ENCODE results near the gene ZC3H13.

ZC3H13 gene

DNA sequence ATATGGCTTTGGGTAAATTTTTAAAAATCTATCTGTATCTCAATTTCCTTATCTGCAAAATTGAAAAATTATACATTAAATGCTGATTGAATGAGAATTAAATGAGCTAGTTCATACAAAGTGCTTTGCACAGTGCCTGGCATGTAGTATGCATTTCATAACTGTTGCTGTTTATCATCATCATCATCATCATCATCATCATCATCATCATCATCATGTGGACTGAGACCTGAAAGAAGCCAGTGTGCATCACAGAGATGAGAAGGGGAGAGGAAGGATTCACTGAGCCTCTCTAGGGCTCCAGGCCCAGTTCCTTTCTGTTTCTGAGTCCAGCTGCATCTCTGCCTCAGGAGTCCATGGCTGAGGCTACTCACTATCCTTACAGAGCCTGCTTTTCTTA is 6.9 kb upstream of the ZC3H13 start:
- H3K27ac ChIP-seq (ENCODE audit: low read depth, low read length), result no peak overlapping the region

DNA sequence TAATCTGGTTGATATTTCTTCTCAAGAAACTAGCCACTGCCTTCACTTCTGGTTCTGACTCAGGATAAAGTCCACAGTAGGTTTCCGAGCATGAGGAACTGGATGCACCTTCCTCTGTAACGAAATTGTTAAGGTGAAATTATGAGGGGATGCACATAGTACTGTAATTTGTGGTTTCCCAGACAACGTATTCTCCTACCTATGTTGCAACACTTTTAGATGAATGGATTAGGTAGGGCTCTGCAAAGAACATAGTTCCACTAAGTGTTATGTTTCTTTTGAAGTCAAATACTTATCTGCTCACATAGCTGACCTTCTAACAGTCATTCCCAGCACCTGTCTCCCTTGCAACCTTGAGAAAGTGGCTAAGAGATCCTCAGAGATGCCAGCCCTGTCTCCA is 5.7 kb upstream of the ZC3H13 start:
- no peak overlapping the region for H3K9ac ChIP-seq (ENCODE audit: low read length)
- H3K4me3 ChIP-seq (ENCODE audit: low read depth in 1 of 2, low read length in 2 of 2), result no peak overlapping the region

More for the DNA sequence above, 6.9 kb upstream of the ZC3H13 start:
- H3K4me3 ChIP-seq (ENCODE audit: low read depth in 1 of 2, low read length in 2 of 2), result no peak overlapping the region
- H3K36me3 ChIP-seq (ENCODE audit: insufficient read depth, low read length), result no peaks in the 10 kb centered on the region
- no peaks in the 10 kb centered on the region for H3K4me1 ChIP-seq (ENCODE audit: insufficient read depth, low read length)
- no peaks in the 10 kb centered on the region for H3K9me3 ChIP-seq (ENCODE audit: low read length)
- no peak overlapping the region for H3K9ac ChIP-seq (ENCODE audit: low read length)
- no peaks in the 10 kb centered on the region for H3K27me3 ChIP-seq (ENCODE audit: control insufficient read depth in 1 of 2, insufficient read depth in 2 of 2, low read length in 2 of 2)

DNA sequence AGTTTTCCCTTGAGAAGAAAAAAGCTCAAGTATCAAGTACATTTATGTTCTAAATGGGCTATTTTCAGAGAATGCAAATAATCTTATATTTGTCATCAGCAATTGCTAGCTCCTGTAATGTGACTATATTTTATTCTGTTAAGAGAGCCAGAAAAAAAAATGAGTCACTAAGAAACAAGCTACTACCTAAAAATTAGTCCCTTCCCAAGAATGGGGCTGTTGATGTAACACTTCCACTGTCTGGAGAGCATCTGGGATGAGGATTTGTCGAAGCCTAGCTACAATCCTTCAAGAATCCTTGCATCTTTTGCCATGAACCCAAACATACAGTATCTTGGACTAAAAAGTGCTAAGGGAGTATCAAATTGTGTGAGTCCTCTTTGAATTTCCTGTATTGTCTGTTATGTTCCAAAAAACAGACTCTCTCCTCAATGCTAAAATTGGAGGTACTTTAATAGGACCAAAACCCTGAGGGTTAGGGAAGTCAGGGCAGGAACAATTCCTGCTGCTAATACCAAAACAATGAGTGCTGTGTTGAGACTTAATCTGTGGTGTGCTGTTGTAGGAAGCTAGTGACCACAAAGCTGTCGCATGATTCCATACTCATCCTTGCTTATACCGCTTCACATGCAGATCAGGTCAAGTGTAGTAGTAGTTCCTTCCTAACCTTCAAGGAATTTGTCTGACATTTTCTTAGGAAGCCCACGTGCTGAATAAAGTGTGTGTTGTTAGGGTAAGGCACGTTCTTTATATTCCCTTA is 4.9 kb upstream of the ZC3H13 start:
- Histone ChIP-seq H3K9ac (ENCODE audit: low read length) (no peak overlapping the region), H3K27ac (ENCODE audit: low read depth, low read length) (no peak overlapping the region), H3K27me3 (ENCODE audit: control insufficient read depth in 1 of 2, insufficient read depth in 2 of 2, low read length in 2 of 2) (no peaks in the 10 kb centered on the region), H3K4me3 (ENCODE audit: low read depth in 1 of 2, low read length in 2 of 2) (no peak overlapping the region), H3K36me3 (ENCODE audit: insufficient read depth, low read length) (no peaks in the 10 kb centered on the region), H3K9me3 (ENCODE audit: low read length) (no peaks in the 10 kb centered on the region), H3K4me1 (ENCODE audit: insufficient read depth, low read length) (no peaks in the 10 kb centered on the region)

More for the DNA sequence above, 5.7 kb upstream of the ZC3H13 start:
- Histone ChIP-seq H3K27me3 (ENCODE audit: control insufficient read depth in 1 of 2, insufficient read depth in 2 of 2, low read length in 2 of 2) (no peaks in the 10 kb centered on the region), H3K27ac (ENCODE audit: low read depth, low read length) (no peak overlapping the region), H3K4me1 (ENCODE audit: insufficient read depth, low read length) (no peaks in the 10 kb centered on the region), H3K9me3 (ENCODE audit: low read length) (no peaks in the 10 kb centered on the region), H3K36me3 (ENCODE audit: insufficient read depth, low read length) (no peaks in the 10 kb centered on the region)

DNA sequence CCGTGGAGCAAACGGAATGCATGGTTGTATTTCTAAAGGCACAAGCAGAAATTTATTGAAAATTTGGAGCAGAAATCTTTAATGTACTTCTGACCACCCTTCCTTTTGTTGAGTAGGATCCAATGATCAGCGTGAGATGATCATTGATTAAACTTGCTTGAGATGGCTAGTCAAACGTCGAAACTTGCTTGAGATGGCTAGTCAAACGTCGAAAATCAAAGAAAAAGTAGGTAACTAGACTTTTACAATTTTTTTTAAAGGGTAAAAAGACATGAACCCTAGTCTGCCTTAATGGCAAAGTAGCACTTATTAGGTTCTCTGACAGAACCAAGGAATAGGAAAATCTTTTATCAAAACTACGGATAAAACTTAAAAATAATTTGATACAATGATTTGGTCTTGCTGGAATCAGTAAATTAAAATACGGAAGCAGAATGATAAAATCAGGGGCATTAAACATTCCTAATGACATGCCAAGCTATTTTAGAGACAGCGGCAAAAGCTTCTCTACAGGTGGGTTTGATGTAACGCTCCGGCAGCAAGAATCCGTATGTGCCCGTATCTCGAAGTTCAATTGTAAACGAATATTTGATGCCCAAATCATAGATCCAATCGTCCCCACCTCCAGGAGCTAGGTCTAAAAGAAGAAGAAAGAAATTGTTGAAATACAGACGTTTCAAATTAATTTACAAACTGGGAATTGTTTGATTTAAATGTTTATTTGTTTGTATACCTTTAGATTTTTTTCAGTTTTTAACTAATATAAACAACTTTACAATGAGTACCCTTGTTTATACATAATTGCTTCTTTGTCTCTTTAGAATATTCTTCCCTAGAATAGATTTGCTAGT is 841 bp upstream of the ZC3H13 start:
- no peaks in the 10 kb centered on the region for H3K9me3 ChIP-seq (ENCODE audit: low read length)
- H3K36me3 ChIP-seq (ENCODE audit: insufficient read depth, low read length), result no peaks in the 10 kb centered on the region
- peaks cover 14% of the 10 kb centered on the region for H3K4me1 ChIP-seq (ENCODE audit: insufficient read depth, low read length)
- peak overlapping the region; percentile 85 for H3K9ac ChIP-seq (ENCODE audit: low read length)
- no peaks in the 10 kb centered on the region for H3K27me3 ChIP-seq (ENCODE audit: control insufficient read depth in 1 of 2, insufficient read depth in 2 of 2, low read length in 2 of 2)
- peak overlapping the region; percentile 74 for H3K27ac ChIP-seq (ENCODE audit: low read depth, low read length)
- H3K4me3 ChIP-seq (ENCODE audit: low read depth in 1 of 2, low read length in 2 of 2), result peak overlapping the region; percentile 78 to 88

DNA sequence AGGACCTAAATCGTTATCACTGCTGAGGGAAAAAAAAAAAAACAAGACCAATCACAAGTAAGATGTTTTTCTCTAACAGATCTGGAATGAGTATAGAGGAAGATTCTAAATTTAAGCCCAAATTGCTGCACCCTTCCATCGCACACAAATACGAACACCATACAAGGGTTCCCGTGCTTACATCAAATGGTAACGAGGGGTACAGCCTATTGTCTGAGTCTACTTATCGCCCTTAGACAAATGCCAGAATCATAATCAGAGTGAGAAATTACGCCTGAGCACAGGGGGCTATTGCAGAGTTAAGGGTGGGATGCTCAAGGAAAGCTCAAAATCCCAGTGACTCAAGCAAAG is 603 bp downstream of the ZC3H13 start:
- Histone ChIP-seq H3K27me3 (ENCODE audit: control insufficient read depth in 1 of 2, insufficient read depth in 2 of 2, low read length in 2 of 2) (no peaks in the 10 kb centered on the region), H3K27ac (ENCODE audit: low read depth, low read length) (peak overlapping the region; percentile 74), H3K4me3 (ENCODE audit: low read depth in 1 of 2, low read length in 2 of 2) (peak overlapping the region; percentile 78 to 88), H3K9ac (ENCODE audit: low read length) (peak overlapping the region; percentile 85), H3K9me3 (ENCODE audit: low read length) (no peaks in the 10 kb centered on the region), H3K36me3 (ENCODE audit: insufficient read depth, low read length) (no peaks in the 10 kb centered on the region), H3K4me1 (ENCODE audit: insufficient read depth, low read length) (peaks cover 14% of the 10 kb centered on the region)

DNA sequence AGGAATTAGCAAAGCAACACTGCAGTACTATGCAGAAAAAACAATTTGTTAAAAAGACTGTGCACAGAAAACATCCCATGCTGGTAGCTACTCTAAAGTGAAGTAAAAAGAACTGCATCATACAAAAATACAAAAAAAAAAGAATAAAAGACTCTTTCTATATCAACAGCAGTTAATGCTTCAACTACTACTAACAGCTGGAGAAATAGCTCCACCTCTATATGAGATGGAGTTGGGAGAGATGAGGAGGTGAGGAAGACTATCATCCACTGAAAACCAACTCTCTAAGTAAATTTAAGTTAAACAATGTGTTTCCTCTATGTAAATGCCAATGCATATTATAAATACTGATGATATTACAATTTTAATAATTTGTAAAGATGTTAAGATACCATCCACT is 1.8 kb downstream of the ZC3H13 start:
- Histone ChIP-seq H3K9me3 (ENCODE audit: low read length) (no peaks in the 10 kb centered on the region), H3K36me3 (ENCODE audit: insufficient read depth, low read length) (no peaks in the 10 kb centered on the region), H3K4me1 (ENCODE audit: insufficient read depth, low read length) (peaks cover 14% of the 10 kb centered on the region), H3K27me3 (ENCODE audit: control insufficient read depth in 1 of 2, insufficient read depth in 2 of 2, low read length in 2 of 2) (no peaks in the 10 kb centered on the region), H3K4me3 (ENCODE audit: low read depth in 1 of 2, low read length in 2 of 2) (no peak overlapping the region), H3K27ac (ENCODE audit: low read depth, low read length) (no peak overlapping the region), H3K9ac (ENCODE audit: low read length) (no peak overlapping the region)

DNA sequence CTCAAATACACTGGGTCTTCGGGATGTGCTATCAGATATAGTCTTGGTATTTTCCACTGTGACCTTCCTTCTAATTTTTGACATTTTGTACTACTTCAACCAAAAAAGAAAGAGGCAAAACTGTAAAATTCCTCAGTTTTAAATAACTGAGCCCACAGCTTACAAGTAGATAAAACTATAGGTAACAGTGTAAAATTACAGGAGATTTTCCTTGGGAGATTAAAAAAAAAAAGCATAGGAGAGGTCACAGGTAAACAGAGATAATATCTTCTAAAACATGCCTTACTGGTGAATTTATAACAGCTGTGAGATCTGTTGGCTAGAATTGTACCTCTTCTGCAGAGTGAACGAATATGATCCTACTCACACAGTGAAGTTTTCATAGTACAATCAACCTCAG is 7.1 kb downstream of the ZC3H13 start:
- no peaks in the 10 kb centered on the region for H3K9me3 ChIP-seq (ENCODE audit: low read length)
- no peak overlapping the region for H3K27ac ChIP-seq (ENCODE audit: low read depth, low read length)
- H3K27me3 ChIP-seq (ENCODE audit: control insufficient read depth in 1 of 2, insufficient read depth in 2 of 2, low read length in 2 of 2), result no peaks in the 10 kb centered on the region
- H3K36me3 ChIP-seq (ENCODE audit: insufficient read depth, low read length), result peaks cover 6% of the 10 kb centered on the region
- no peak overlapping the region for H3K9ac ChIP-seq (ENCODE audit: low read length)
- no peak overlapping the region for H3K4me3 ChIP-seq (ENCODE audit: low read depth in 1 of 2, low read length in 2 of 2)
- H3K4me1 ChIP-seq (ENCODE audit: insufficient read depth, low read length), result no peaks in the 10 kb centered on the region

DNA sequence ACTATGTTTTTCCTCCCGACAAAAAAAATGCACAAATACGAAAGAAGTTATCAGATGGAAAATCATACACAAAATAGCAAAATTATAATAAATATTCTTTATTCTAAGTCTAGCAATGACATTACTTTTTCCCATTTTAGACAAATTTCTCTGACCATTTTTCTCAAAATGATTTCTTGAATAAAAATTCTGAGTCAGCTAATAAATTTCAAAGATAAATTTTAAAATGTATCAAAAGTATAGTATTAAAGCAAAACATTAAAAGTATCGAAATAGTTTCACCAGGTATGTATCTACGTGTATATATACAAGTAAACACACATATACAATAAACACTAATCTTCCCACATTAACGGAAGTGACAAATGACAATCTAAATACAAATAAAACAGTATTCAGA is 8.9 kb downstream of the ZC3H13 start:
- Histone ChIP-seq H3K4me1 (ENCODE audit: insufficient read depth, low read length) (no peaks in the 10 kb centered on the region), H3K27me3 (ENCODE audit: control insufficient read depth in 1 of 2, insufficient read depth in 2 of 2, low read length in 2 of 2) (no peaks in the 10 kb centered on the region), H3K9ac (ENCODE audit: low read length) (no peak overlapping the region), H3K36me3 (ENCODE audit: insufficient read depth, low read length) (peaks cover 6% of the 10 kb centered on the region), H3K9me3 (ENCODE audit: low read length) (no peaks in the 10 kb centered on the region), H3K27ac (ENCODE audit: low read depth, low read length) (no peak overlapping the region), H3K4me3 (ENCODE audit: low read depth in 1 of 2, low read length in 2 of 2) (no peak overlapping the region)

DNA sequence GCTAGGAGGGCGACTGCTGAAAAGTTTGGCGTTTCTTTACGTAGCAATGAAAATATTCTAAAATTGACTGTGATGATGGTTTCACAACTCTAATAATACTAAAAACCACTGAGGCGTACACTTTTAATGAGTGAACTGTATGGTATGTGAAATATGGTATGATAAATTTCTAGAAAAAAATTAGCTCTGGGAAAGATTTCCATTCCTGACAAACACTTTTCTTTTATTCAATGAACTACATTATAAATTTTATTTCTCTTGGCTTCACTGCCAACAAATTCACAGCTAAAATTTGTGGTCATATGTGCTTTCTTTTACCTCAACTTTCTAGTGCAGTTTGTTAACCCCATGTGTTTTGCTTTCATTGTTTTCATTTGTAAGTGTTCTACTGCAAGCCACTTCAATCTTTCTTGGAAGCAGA is 11.1 kb downstream of the ZC3H13 start:
- H3K4me3 ChIP-seq (ENCODE audit: low read depth in 1 of 2, low read length in 2 of 2), result no peak overlapping the region
- no peaks in the 10 kb centered on the region for H3K9me3 ChIP-seq (ENCODE audit: low read length)
- no peaks in the 10 kb centered on the region for H3K4me1 ChIP-seq (ENCODE audit: insufficient read depth, low read length)
- no peak overlapping the region for H3K9ac ChIP-seq (ENCODE audit: low read length)
- H3K27me3 ChIP-seq (ENCODE audit: control insufficient read depth in 1 of 2, insufficient read depth in 2 of 2, low read length in 2 of 2), result no peaks in the 10 kb centered on the region
- H3K36me3 ChIP-seq (ENCODE audit: insufficient read depth, low read length), result peaks cover 13% of the 10 kb centered on the region
- H3K27ac ChIP-seq (ENCODE audit: low read depth, low read length), result no peak overlapping the region

DNA sequence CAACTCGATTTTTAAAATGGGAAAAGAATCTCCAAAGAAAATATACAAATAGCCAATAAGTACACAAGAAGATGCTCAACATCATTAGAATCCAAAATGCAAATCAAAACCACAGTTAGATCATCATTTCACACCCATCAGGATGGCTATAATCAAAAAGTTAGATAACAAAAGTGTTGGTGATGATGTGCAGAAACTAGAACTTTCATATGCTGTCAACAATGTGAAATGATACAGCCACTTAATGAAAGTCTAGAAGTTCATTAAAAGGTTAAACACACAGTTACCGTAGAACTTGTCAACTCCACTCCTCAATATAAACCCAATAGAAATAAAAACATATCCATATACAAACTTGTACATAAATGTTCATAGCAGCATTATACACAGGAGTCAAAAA is 11.8 kb downstream of the ZC3H13 start:
- peaks cover 15% of the 10 kb centered on the region for H3K36me3 ChIP-seq (ENCODE audit: insufficient read depth, low read length)
- no peaks in the 10 kb centered on the region for H3K9me3 ChIP-seq (ENCODE audit: low read length)
- no peaks in the 10 kb centered on the region for H3K4me1 ChIP-seq (ENCODE audit: insufficient read depth, low read length)
- no peak overlapping the region for H3K9ac ChIP-seq (ENCODE audit: low read length)
- H3K27me3 ChIP-seq (ENCODE audit: control insufficient read depth in 1 of 2, insufficient read depth in 2 of 2, low read length in 2 of 2), result no peaks in the 10 kb centered on the region
- no peak overlapping the region for H3K27ac ChIP-seq (ENCODE audit: low read depth, low read length)
- no peak overlapping the region for H3K4me3 ChIP-seq (ENCODE audit: low read depth in 1 of 2, low read length in 2 of 2)

DNA sequence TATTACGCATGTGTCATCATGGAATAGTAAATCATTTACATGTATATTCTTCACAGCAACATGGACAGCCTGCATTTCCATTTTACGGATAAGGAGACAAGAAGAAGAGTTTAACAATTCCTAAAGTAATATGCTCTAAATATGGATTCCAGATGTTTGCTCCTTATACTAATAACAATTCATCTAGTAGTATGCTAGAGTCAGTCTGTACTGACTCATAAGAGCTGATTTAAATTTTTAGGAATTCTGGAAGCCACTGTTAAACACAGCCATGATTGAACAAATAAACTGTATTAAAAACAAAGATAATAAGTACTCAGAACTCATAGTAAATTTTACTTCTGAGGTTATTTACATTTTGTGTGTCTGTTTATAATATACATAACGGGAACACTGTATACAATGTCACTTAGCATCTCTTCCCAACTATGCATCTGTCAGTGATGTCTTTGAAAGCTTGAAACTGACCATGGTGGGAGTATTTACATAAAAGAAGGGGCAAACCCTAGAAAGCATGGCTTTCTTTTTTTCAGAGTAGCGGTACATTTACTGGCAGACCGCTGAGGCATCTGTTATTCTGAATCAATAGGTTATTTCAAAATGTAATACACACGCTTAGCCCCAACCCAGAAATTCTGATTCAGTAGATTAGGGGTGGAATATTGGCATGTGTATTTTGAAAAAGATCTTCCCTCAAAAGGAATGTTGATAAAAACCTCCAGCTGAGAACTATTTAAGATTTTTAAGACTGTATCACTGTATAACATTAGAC is 12.9 kb downstream of the ZC3H13 start:
- Histone ChIP-seq H3K27ac (ENCODE audit: low read depth, low read length) (no peak overlapping the region), H3K9ac (ENCODE audit: low read length) (no peak overlapping the region), H3K4me1 (ENCODE audit: insufficient read depth, low read length) (no peaks in the 10 kb centered on the region), H3K36me3 (ENCODE audit: insufficient read depth, low read length) (peaks cover 17% of the 10 kb centered on the region), H3K4me3 (ENCODE audit: low read depth in 1 of 2, low read length in 2 of 2) (no peak overlapping the region), H3K9me3 (ENCODE audit: low read length) (no peaks in the 10 kb centered on the region), H3K27me3 (ENCODE audit: control insufficient read depth in 1 of 2, insufficient read depth in 2 of 2, low read length in 2 of 2) (no peaks in the 10 kb centered on the region)

Data from muscle layer of colon (tissue), 2 donors.